Measurements from ENCODE around the gene BCL2.
A peak's percentile ranks its signal among the peaks of the same experiment; 100 is the strongest.

BCL2 gene

GRCh38 chr18:63314062-63314790 lies 5.3 kb downstream of the BCL2 start:
- H3K27ac Mint-ChIP-seq = peak overlapping the region; percentile 10 to 68 (median 53)
- no peaks in the 10 kb centered on the region for H3K9me3 Mint-ChIP-seq
- no peak for TF ChIP-seq CTCF (IDR thresholded peaks at IDR 0.05; ENCODE audit: unreplicated experiment in 3 of 3)

GRCh38 chr18:63313396-63313917 lies 6.1 kb downstream of the BCL2 start:
- H3K4me1 Mint-ChIP-seq = peaks cover 58% of the 10 kb centered on the region
- no peaks in the 10 kb centered on the region for H3K36me3 Mint-ChIP-seq (ENCODE audit: low read depth)
- TF ChIP-seq CTCF (IDR thresholded peaks at IDR 0.05; ENCODE audit: unreplicated experiment in 3 of 3) = no peak
- H3K27me3 Mint-ChIP-seq (ENCODE audit: low read depth) = peaks cover 9% of the 10 kb centered on the region
- peak overlapping the region in 1 of 3 experiments; percentile 26 for H3K4me3 Mint-ChIP-seq
- peak overlapping the region; percentile 64 to 88 (median 87) for H3K27ac Mint-ChIP-seq
- H3K9me3 Mint-ChIP-seq = no peaks in the 10 kb centered on the region

More at GRCh38 chr18:63314062-63314790, 5.3 kb downstream of the BCL2 start:
- H3K4me3 Mint-ChIP-seq = peak overlapping the region in 2 of 3 experiments; percentile 38 to 40
- no peaks in the 10 kb centered on the region for H3K36me3 Mint-ChIP-seq (ENCODE audit: low read depth)
- H3K4me1 Mint-ChIP-seq = peaks cover 65% of the 10 kb centered on the region
- H3K27me3 Mint-ChIP-seq (ENCODE audit: low read depth) = peaks cover 9% of the 10 kb centered on the region

DNA sequence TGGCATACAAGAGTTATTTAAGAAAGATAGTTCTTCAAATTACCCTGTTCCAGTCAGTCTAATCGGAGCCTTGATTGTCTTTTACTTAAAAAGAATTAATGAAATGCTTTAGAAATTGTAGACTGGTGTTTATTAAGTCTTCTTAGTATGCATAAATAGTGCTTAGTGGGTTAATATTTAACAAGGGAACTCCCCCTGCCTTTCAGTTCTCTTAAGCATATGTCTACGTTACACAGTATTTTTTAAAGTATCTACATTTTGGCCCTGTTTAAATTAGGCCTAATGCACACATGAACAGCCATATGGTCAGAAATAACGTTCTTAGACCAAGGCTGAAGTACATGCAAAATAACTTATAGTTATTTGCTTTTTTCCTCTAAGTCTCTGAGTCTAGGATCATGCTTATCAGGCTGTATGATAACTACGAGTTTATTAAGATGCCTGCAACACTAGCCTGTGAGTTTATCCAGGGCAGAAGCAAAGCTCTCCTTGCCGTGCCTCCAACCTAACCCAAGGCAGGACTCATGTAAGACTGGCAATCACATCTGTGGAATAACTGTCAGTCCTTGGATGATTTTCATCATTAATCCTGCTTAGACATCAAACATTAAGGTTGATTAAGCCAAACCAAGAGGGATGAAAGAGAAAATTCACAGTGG lies 6.7 kb downstream of the BCL2 start:
- Mint-ChIP-seq H3K27me3 (ENCODE audit: low read depth) (peaks cover 8% of the 10 kb centered on the region), H3K27ac (peak overlapping the region; percentile 64 to 88 (median 87)), H3K36me3 (ENCODE audit: low read depth) (no peaks in the 10 kb centered on the region), H3K9me3 (no peaks in the 10 kb centered on the region), H3K4me1 (peaks cover 58% of the 10 kb centered on the region), H3K4me3 (peak overlapping the region in 2 of 3 experiments; percentile 15 to 53)
- TF ChIP-seq CTCF (IDR thresholded peaks at IDR 0.05; ENCODE audit: unreplicated experiment in 3 of 3) = no peak

GRCh38 chr18:63312019-63312409 lies 7.6 kb downstream of the BCL2 start:
- Mint-ChIP-seq H3K27me3 (ENCODE audit: low read depth) (no peaks in the 10 kb centered on the region), H3K9me3 (no peaks in the 10 kb centered on the region), H3K27ac (peak overlapping the region; percentile 64 to 88 (median 87)), H3K4me1 (peaks cover 56% of the 10 kb centered on the region), H3K36me3 (ENCODE audit: low read depth) (no peaks in the 10 kb centered on the region), H3K4me3 (peak overlapping the region in 2 of 3 experiments; percentile 8 to 50)
- TF ChIP-seq CTCF (IDR thresholded peaks at IDR 0.05; ENCODE audit: unreplicated experiment in 3 of 3) = no peak

DNA sequence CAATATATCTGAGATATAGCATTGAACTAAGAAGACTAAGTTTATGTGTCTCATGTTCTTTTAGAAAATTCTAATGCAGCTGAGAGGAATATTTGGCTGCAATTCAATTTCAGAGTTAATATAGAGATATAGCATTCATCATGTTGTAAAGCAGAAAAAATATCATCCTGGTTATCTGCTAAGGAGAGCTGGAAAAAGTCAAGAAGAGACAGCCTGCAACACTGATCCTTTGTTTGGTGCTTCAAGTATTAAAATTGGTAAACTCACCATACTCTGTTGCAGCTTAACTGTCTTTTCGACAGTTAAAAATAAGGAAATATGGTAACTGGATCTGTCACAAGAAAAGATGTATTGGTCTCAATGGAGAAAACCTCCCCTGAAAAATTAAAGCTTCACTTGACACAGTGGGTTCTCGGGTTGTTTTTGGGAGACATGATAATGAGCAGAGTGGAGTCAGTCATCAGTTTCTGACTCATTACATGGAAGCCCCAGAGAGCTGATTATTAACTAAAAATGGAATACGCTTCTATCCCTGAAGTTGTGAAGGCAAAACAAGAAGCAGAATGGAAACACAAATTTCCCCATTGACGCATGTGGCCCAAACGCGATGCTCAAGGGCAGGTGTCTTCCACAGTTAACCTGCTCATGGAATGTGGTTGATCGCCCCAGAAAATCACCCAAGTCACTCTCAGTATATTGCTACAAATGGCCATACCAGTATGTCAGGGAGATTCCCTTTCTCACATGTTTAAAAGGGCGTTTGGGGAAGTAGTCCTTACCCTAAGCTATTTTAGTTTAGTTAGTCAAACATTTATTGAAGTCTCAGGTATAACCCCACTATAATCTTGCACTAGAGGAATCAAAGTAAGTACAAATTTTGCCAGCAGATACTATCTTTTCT lies 8.2 kb downstream of the BCL2 start:
- TF ChIP-seq CTCF (IDR thresholded peaks at IDR 0.05; ENCODE audit: unreplicated experiment in 3 of 3) = no peak

More for the DNA sequence above, 8.2 kb downstream of the BCL2 start:
- no peaks in the 10 kb centered on the region for H3K36me3 Mint-ChIP-seq (ENCODE audit: low read depth)
- peaks cover 59% of the 10 kb centered on the region for H3K4me1 Mint-ChIP-seq
- H3K27ac Mint-ChIP-seq = peak overlapping the region; percentile 64 to 88 (median 87)
- no peaks in the 10 kb centered on the region for H3K27me3 Mint-ChIP-seq (ENCODE audit: low read depth)
- no peaks in the 10 kb centered on the region for H3K9me3 Mint-ChIP-seq
- H3K4me3 Mint-ChIP-seq = peak overlapping the region in 2 of 3 experiments; percentile 14 to 20
